Liver (tissue), 9 donors: ENCODE data around the gene DCAF5. TPM values are rescaled to one million over a fixed set of nuclear protein-coding genes. Genes with fewer than 3 reads are reported as not detected.
A peak's percentile ranks its signal among the peaks of the same experiment; 100 is the strongest.

Source experiments
- DNase-seq: peaks from one replicate; pipeline ENCODE4 v3.0.0-alpha.2; 2017; ENCODE audit warnings: low spot score
- H3K27ac ChIP-seq, 2 donors: one replicate each; pipeline ENCODE4 v1.7.0; 2013; ENCODE audit warnings: inconsistent platforms in 2 of 2, low read length in 2 of 2, control low read depth in 1 of 2, low read depth in 1 of 2, mild to moderate bottlenecking in 1 of 2
- H3K27me3 ChIP-seq, 4 donors: one replicate each; pipeline versions ENCODE4 v1.6.1 to v1.7.0; 2013; ENCODE audit warnings: low read length in 3 of 4, inconsistent platforms in 1 of 4, mild to moderate bottlenecking in 1 of 4, moderate library complexity in 1 of 4; ENCODE audit not compliant: control insufficient read depth in 4 of 4, insufficient read depth in 4 of 4
- H3K36me3 ChIP-seq, 4 donors: one replicate each; pipeline versions ENCODE4 v1.6.1 to v1.7.0; 2013; ENCODE audit warnings: low read length in 3 of 4, mild to moderate bottlenecking in 3 of 4, low read depth in 1 of 4, moderate library complexity in 1 of 4; ENCODE audit not compliant: control insufficient read depth in 4 of 4, insufficient read depth in 3 of 4
- H3K4me1 ChIP-seq, 4 donors: one replicate each; pipeline versions ENCODE4 v1.6.1 to v1.7.0; 2013; ENCODE audit warnings: low read length in 3 of 4, mild to moderate bottlenecking in 3 of 4, moderate library complexity in 1 of 4; ENCODE audit not compliant: control insufficient read depth in 4 of 4, insufficient read depth in 4 of 4
- H3K4me3 ChIP-seq, 3 donors: one replicate each; pipeline versions ENCODE4 v1.6.1 to v1.7.0; 2013; ENCODE audit warnings: low read length in 3 of 3, control low read depth in 1 of 3, low read depth in 1 of 3, mild to moderate bottlenecking in 1 of 3
- H3K9ac ChIP-seq, 2 donors: one replicate each; pipeline ENCODE4 v1.7.0; 2013; ENCODE audit warnings: low read length in 2 of 2, mild to moderate bottlenecking in 2 of 2, moderate library complexity in 2 of 2, control low read depth in 1 of 2, low read depth in 1 of 2
- H3K9me3 ChIP-seq, 4 donors: one replicate each; pipeline versions ENCODE4 v1.6.1 to v1.7.0; 2013; ENCODE audit warnings: low read length in 3 of 4; ENCODE audit not compliant: control insufficient read depth in 4 of 4
- EGR1 ChIP-seq, 2 donors: IDR thresholded peaks; 2 replicates each; pipeline ENCODE4 v1.6.1; 2016 to 2018; ENCODE audit warnings: antibody characterized with exemption in 2 of 2, low read depth in 2 of 2
- FOXA1 ChIP-seq: IDR thresholded peaks from 2 replicates; pipeline ENCODE4 v1.6.1; 2016; ENCODE audit warnings: antibody characterized with exemption
- FOXA2 ChIP-seq: IDR thresholded peaks from 2 replicates; pipeline ENCODE4 v1.6.1; 2016; ENCODE audit warnings: antibody characterized with exemption
- GABPA ChIP-seq, 2 donors: IDR thresholded peaks in 1 of 2; conservative IDR thresholded peaks in 1 of 2; 2 replicates each; pipeline ENCODE4 v1.6.1; 2016; ENCODE audit warnings: antibody characterized with exemption in 2 of 2, mild to moderate bottlenecking in 1 of 2, moderate library complexity in 1 of 2
- HNF4A ChIP-seq, 2 donors: conservative IDR thresholded peaks; 2 replicates each; pipeline ENCODE4 v1.6.1; 2016; ENCODE audit warnings: antibody characterized with exemption in 2 of 2, mild to moderate bottlenecking in 2 of 2
- HNF4G ChIP-seq: IDR thresholded peaks from 2 replicates; pipeline ENCODE4 v1.6.1; 2016; ENCODE audit warnings: antibody characterized with exemption
- JUND ChIP-seq, 2 donors: IDR thresholded peaks; 2 replicates each; pipeline ENCODE4 v1.6.1; 2016; ENCODE audit warnings: antibody characterized with exemption in 2 of 2
- NR2F2 ChIP-seq: IDR thresholded peaks from 2 replicates; pipeline ENCODE4 v1.6.1; 2016; ENCODE audit warnings: antibody characterized with exemption
- RAD21 ChIP-seq, 2 donors: IDR thresholded peaks; 2 replicates each; pipeline ENCODE4 v1.6.1; 2016; ENCODE audit warnings: antibody characterized with exemption in 2 of 2, mild to moderate bottlenecking in 2 of 2
- RXRA ChIP-seq, 2 donors: IDR thresholded peaks; 2 replicates each; pipeline ENCODE4 v1.6.1; 2017 to 2018; ENCODE audit warnings: antibody characterized with exemption in 2 of 2, mild to moderate bottlenecking in 1 of 2
- SP1 ChIP-seq: IDR thresholded peaks from 2 replicates; pipeline ENCODE4 v1.6.1; 2018; ENCODE audit warnings: antibody characterized with exemption, mild to moderate bottlenecking
- TAF1 ChIP-seq: conservative IDR thresholded peaks from 2 replicates; pipeline ENCODE4 v1.6.1; 2016; ENCODE audit warnings: antibody characterized with exemption, mild to moderate bottlenecking
- WGBS: extraction: QIAGEN DNeasy Blood & Tissue Kit; methylation state at CpG from one replicate; pipeline ENCODE4 v1.1.7; 2013; 5-methylcytosine and 5-hydroxymethylcytosine counted together
- polyA plus RNA-seq, 2 donors: library from polyadenylated mRNA; stranded (reverse) in 1 of 2; unstranded in 1 of 2; fragments of 200-250 nt in 1 of 2; fragments of >200 nt in 1 of 2; fragmentation: Nextera tagmentation in 1 of 2; extraction: Ambion mirVana in 1 of 2; gene quantifications; one replicate each; pipeline versions ENCODE4 v1.2.1 to v1.2.3, GENCODE V29; 2013 to 2015
- total RNA-seq, 2 donors: library from RNA; depleted of rRNA; stranded (reverse); fragments of >200 nt; gene quantifications; one replicate each; pipeline ENCODE4 v1.2.3, GENCODE V29; 2014
- TF ChIP-seq, protein P1 (sequence below): IDR thresholded peaks from 2 replicates; pipeline ENCODE4 v1.6.1; 2016; ENCODE audit warnings: antibody characterized with exemption, mild to moderate bottlenecking
- TF ChIP-seq, protein P2 (sequence below): fragments of 150-350 bp; IDR thresholded peaks from 2 replicates; pipeline ENCODE4 v1.5.1; 2017; ENCODE audit warnings: improper control_type of control experiment, low read depth, low read length; ENCODE audit not compliant: missing input control
- TF ChIP-seq, protein P3 (sequence below): IDR thresholded peaks from 2 replicates; pipeline ENCODE4 v1.6.1; 2016; ENCODE audit warnings: antibody characterized with exemption
- TF ChIP-seq, protein P4 (sequence below): IDR thresholded peaks from 2 replicates; pipeline ENCODE4 v1.6.1; 2016; ENCODE audit warnings: antibody characterized with exemption
- TF ChIP-seq, protein P5 (sequence below): IDR thresholded peaks from 2 replicates; pipeline ENCODE4 v1.6.1; 2016; ENCODE audit warnings: antibody characterized with exemption
- donor health status: healthy.
- donor health status: healthy.
- donor health status: healthy.
- donor health status: healthy.
- donor health status: healthy.

Gene DCAF5
- total and polyA plus RNA-seq, 4 donors, result 12.9 to 18.1 (median 14.5) TPM

DNA sequence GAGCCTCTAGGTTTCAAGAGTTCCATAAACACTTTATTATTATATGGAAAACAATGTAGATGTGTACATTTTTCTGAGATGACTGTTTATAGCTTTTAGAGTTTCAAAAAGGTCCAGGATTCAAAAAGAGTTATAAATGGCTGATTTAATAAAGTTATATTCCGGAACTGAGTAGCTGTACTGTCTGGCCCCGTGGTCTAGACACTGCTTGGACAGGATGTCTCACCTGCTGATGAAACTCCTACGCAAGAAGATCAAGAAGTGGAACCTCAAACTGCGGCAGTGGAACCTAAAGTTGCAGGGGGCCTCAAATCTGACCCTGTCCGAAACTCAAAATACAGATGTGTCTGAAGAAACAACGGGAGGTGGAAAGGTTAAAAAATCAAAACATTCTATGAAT is 69.7 kb downstream of the DCAF5 start:
- Histone ChIP-seq H3K4me3 (no peak overlapping the region), H3K9me3 (no peaks in the 10 kb centered on the region), H3K36me3 (peaks cover 1 to 21% (median 9%) of the 10 kb centered on the region in 4 donors), H3K9ac (no peak overlapping the region), H3K4me1 (peaks cover 0 to 27% (median 5%) of the 10 kb centered on the region in 4 donors), H3K27ac (no peak overlapping the region), H3K27me3 (no peaks in the 10 kb centered on the region)
- TF ChIP-seq SP1 (no peak), JUND (IDR thresholded peaks at IDR 0.05) (no peak), FOXA1 (no peak), TAF1 (no peak), RXRA (IDR thresholded peaks at IDR 0.05) (no peak), NR2F2 (no peak), HNF4A (conservative IDR thresholded peaks at IDR 0.05) (no peak)
- TF ChIP-seq, protein P1, sequence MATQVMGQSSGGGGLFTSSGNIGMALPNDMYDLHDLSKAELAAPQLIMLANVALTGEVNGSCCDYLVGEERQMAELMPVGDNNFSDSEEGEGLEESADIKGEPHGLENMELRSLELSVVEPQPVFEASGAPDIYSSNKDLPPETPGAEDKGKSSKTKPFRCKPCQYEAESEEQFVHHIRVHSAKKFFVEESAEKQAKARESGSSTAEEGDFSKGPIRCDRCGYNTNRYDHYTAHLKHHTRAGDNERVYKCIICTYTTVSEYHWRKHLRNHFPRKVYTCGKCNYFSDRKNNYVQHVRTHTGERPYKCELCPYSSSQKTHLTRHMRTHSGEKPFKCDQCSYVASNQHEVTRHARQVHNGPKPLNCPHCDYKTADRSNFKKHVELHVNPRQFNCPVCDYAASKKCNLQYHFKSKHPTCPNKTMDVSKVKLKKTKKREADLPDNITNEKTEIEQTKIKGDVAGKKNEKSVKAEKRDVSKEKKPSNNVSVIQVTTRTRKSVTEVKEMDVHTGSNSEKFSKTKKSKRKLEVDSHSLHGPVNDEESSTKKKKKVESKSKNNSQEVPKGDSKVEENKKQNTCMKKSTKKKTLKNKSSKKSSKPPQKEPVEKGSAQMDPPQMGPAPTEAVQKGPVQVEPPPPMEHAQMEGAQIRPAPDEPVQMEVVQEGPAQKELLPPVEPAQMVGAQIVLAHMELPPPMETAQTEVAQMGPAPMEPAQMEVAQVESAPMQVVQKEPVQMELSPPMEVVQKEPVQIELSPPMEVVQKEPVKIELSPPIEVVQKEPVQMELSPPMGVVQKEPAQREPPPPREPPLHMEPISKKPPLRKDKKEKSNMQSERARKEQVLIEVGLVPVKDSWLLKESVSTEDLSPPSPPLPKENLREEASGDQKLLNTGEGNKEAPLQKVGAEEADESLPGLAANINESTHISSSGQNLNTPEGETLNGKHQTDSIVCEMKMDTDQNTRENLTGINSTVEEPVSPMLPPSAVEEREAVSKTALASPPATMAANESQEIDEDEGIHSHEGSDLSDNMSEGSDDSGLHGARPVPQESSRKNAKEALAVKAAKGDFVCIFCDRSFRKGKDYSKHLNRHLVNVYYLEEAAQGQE, result no peak
- TF ChIP-seq, protein P2, sequence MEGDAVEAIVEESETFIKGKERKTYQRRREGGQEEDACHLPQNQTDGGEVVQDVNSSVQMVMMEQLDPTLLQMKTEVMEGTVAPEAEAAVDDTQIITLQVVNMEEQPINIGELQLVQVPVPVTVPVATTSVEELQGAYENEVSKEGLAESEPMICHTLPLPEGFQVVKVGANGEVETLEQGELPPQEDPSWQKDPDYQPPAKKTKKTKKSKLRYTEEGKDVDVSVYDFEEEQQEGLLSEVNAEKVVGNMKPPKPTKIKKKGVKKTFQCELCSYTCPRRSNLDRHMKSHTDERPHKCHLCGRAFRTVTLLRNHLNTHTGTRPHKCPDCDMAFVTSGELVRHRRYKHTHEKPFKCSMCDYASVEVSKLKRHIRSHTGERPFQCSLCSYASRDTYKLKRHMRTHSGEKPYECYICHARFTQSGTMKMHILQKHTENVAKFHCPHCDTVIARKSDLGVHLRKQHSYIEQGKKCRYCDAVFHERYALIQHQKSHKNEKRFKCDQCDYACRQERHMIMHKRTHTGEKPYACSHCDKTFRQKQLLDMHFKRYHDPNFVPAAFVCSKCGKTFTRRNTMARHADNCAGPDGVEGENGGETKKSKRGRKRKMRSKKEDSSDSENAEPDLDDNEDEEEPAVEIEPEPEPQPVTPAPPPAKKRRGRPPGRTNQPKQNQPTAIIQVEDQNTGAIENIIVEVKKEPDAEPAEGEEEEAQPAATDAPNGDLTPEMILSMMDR, result no peak
- TF ChIP-seq, protein P3, sequence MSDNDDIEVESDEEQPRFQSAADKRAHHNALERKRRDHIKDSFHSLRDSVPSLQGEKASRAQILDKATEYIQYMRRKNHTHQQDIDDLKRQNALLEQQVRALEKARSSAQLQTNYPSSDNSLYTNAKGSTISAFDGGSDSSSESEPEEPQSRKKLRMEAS, result no peak
- DNase-seq, result no peak
- 95% methylated on average over 6 of the region's 6 CpGs for WGBS

DNA sequence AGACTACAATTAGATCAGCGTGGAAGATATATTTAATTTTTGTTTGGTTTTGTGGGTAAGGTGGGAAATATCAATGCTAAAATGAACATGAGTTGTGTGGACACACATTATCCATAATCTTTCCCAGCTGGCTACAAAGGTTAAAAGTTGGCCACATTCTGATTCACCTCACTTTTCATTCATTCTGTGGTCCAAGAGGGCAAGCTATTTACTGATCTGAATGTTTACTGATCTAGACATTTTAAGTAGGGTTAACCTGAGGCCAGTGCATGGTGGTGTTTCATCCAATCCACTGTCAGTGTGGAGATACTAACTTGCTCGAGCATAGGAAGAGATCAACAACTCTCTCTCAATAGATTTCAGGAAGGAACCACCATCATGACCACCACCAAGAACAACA is 71.6 kb downstream of the DCAF5 start:
- no peak for DNase-seq
- TF ChIP-seq SP1, result peak; percentile 54
- TF ChIP-seq GABPA (IDR thresholded peaks at IDR 0.05 in 1 of 2, conservative IDR thresholded peaks at IDR 0.05 in 1 of 2), result no peak
- TF ChIP-seq, protein P2, result no peak
- peak; percentile 90 for TF ChIP-seq RXRA (IDR thresholded peaks at IDR 0.05)
- peak; percentile 76 to 77 for TF ChIP-seq HNF4A (conservative IDR thresholded peaks at IDR 0.05)
- peak; percentile 54 for TF ChIP-seq FOXA2
- TF ChIP-seq, protein P4, sequence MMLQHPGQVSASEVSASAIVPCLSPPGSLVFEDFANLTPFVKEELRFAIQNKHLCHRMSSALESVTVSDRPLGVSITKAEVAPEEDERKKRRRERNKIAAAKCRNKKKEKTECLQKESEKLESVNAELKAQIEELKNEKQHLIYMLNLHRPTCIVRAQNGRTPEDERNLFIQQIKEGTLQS, result no peak
- peak in 1 of 2 donors; percentile 19 for TF ChIP-seq RAD21 (IDR thresholded peaks at IDR 0.05)
- TF ChIP-seq HNF4G, result peak; percentile 22
- TF ChIP-seq JUND (IDR thresholded peaks at IDR 0.05), result no peak
- peak; percentile 50 for TF ChIP-seq FOXA1
- TF ChIP-seq, protein P3, result no peak
- TF ChIP-seq, protein P5, sequence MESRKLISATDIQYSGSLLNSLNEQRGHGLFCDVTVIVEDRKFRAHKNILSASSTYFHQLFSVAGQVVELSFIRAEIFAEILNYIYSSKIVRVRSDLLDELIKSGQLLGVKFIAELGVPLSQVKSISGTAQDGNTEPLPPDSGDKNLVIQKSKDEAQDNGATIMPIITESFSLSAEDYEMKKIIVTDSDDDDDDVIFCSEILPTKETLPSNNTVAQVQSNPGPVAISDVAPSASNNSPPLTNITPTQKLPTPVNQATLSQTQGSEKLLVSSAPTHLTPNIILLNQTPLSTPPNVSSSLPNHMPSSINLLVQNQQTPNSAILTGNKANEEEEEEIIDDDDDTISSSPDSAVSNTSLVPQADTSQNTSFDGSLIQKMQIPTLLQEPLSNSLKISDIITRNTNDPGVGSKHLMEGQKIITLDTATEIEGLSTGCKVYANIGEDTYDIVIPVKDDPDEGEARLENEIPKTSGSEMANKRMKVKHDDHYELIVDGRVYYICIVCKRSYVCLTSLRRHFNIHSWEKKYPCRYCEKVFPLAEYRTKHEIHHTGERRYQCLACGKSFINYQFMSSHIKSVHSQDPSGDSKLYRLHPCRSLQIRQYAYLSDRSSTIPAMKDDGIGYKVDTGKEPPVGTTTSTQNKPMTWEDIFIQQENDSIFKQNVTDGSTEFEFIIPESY, result no peak
- TF ChIP-seq EGR1 (IDR thresholded peaks at IDR 0.05; ENCODE audit: low read depth in 2 of 2), result no peak
- WGBS, result 52% methylated on average over 2 of the region's 2 CpGs
- Histone ChIP-seq H3K27me3 (no peaks in the 10 kb centered on the region), H3K4me3 (no peak overlapping the region), H3K27ac (no peak overlapping the region), H3K9ac (no peak overlapping the region), H3K36me3 (peaks cover 1 to 18% (median 10%) of the 10 kb centered on the region in 4 donors), H3K9me3 (no peaks in the 10 kb centered on the region), H3K4me1 (peaks cover 0 to 15% (median 5%) of the 10 kb centered on the region in 4 donors)
